ENCODE measurements around the gene TRAPPC6A. TPM values are rescaled to one million over a fixed set of nuclear protein-coding genes. Genes with fewer than 3 reads are reported as not detected.

Gene TRAPPC6A, protein sequence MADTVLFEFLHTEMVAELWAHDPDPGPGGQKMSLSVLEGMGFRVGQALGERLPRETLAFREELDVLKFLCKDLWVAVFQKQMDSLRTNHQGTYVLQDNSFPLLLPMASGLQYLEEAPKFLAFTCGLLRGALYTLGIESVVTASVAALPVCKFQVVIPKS
- polyA plus RNA-seq (ENCODE audit: insufficient read length) = 24.5 TPM
- long read RNA-seq, donor 1, transcript TRAPPC6A-201 (6 exons, 805 nt) = major isoform, 15 of 47 reads
- long read RNA-seq, donor 1, transcript TRAPPC6A-202 (6 exons, 758 nt) = minor isoform, 11 of 47 reads
- long read RNA-seq, donor 1, transcript TRAPPC6A-204 (5 exons, 695 nt) = minor isoform, 5 of 47 reads
- long read RNA-seq, donor 1, partial matches to known transcripts = 11 of 47 reads
- long read RNA-seq, donor 1, other reads (novel, unspliced or antisense) = 0 of 47 reads
- long read RNA-seq, donor 2, transcript TRAPPC6A-201 (6 exons, 805 nt) = minor isoform, 9 of 40 reads
- long read RNA-seq, donor 2, transcript TRAPPC6A-202 (6 exons, 758 nt) = major isoform, 21 of 40 reads
- long read RNA-seq, donor 2, transcript TRAPPC6A-204 (5 exons, 695 nt) = minor isoform, 6 of 40 reads
- long read RNA-seq, donor 2, partial matches to known transcripts = 0 of 40 reads
- long read RNA-seq, donor 2, other reads (novel, unspliced or antisense) = 0 of 40 reads
- long read RNA-seq, donor 3, transcript TRAPPC6A-201 (6 exons, 805 nt) = minor isoform, 9 of 28 reads
- long read RNA-seq, donor 3, transcript TRAPPC6A-202 (6 exons, 758 nt) = major isoform, 13 of 28 reads
- long read RNA-seq, donor 3, partial matches to known transcripts = 0 of 28 reads
- long read RNA-seq, donor 3, other reads (novel, unspliced or antisense) = 0 of 28 reads
- long read RNA-seq, donor 4, partial matches to known transcripts = 0 of 3 reads
- long read RNA-seq, donor 4, other reads (novel, unspliced or antisense) = 0 of 3 reads
- long read RNA-seq, donor 5, transcript TRAPPC6A-201 (6 exons, 805 nt) = minor isoform, 28 of 74 reads
- long read RNA-seq, donor 5, transcript TRAPPC6A-202 (6 exons, 758 nt) = major isoform, 31 of 74 reads
- long read RNA-seq, donor 5, transcript TRAPPC6A-204 (5 exons, 695 nt) = minor isoform, 10 of 74 reads
- long read RNA-seq, donor 5, transcript TRAPPC6A-205 (5 exons, 514 nt) = minor isoform, 5 of 74 reads
- long read RNA-seq, donor 5, partial matches to known transcripts = 0 of 74 reads
- long read RNA-seq, donor 5, other reads (novel, unspliced or antisense) = 0 of 74 reads
- long read RNA-seq, donor 6, transcript TRAPPC6A-205 (5 exons, 514 nt) = minor isoform, 6 of 37 reads
- long read RNA-seq, donor 6, transcript TRAPPC6A-204 (5 exons, 695 nt) = minor isoform, 5 of 37 reads
- long read RNA-seq, donor 6, transcript TRAPPC6A-202 (6 exons, 758 nt) = major isoform, 13 of 37 reads
- long read RNA-seq, donor 6, transcript TRAPPC6A-201 (6 exons, 805 nt) = major isoform, 13 of 37 reads
- long read RNA-seq, donor 6, partial matches to known transcripts = 0 of 37 reads
- long read RNA-seq, donor 6, other reads (novel, unspliced or antisense) = 0 of 37 reads
- long read RNA-seq, donor 7, transcript TRAPPC6A-202 (6 exons, 758 nt) = major isoform, 29 of 71 reads
- long read RNA-seq, donor 7, transcript TRAPPC6A-201 (6 exons, 805 nt) = minor isoform, 19 of 71 reads
- long read RNA-seq, donor 7, transcript TRAPPC6A-204 (5 exons, 695 nt) = minor isoform, 13 of 71 reads
- long read RNA-seq, donor 7, transcript TRAPPC6A-205 (5 exons, 514 nt) = minor isoform, 9 of 71 reads
- long read RNA-seq, donor 7, partial matches to known transcripts = 0 of 71 reads
- long read RNA-seq, donor 7, other reads (novel, unspliced or antisense) = 0 of 71 reads
- long read RNA-seq, donor 8, transcript TRAPPC6A-201 (6 exons, 805 nt) = minor isoform, 5 of 20 reads
- long read RNA-seq, donor 8, transcript TRAPPC6A-202 (6 exons, 758 nt) = major isoform, 11 of 20 reads
- long read RNA-seq, donor 8, partial matches to known transcripts = 0 of 20 reads
- long read RNA-seq, donor 8, other reads (novel, unspliced or antisense) = 0 of 20 reads

DNA sequence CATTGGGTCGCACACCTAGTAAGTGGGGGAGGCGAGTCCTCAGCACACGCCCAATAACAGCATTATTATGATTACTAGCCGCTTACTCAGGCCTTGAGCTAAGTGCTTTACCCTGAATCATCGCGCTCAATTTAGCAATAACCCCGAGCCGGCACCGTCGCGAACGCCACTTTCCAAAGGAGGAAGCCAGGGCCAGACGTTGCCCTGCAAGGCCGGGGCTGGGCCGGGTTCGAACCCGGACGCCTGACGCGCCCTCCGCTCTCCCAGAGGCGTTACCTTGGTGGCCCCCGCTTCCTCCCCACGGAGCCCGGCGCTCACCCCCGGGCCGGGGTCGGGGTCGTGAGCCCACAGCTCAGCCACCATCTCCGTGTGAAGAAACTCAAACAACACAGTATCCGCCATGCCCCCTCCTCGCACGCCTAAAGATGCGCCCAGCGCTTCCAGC lies at the start of gene TRAPPC6A:
TSS of gene TRAPPC6A (minus strand) at position 421 of the 445 bp plus-strand sequence. CDS start at position 402, 19 bp downstream.
- no peak for DNase-seq

DNA sequence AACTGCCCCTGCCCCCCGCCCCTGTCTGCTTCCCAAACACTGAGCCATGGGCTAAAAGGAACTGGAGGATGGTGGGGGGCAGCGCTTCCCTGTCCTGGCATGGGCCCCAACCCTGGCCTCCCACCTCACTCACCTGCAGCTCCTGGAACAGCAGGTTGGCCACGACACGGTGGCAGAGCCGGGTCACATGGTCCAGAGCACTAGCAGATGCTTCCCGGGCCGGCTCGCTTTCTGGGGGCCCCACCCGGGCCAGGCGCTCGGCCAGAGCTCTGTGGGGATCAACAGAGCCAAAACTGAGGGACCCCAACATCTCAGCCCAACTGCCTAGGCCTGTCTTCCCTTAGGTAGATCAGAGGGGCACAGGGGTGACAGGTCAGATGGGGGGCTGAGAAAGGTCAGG lies 46.6 kb upstream of the TRAPPC6A start:
- no peak for DNase-seq

DNA sequence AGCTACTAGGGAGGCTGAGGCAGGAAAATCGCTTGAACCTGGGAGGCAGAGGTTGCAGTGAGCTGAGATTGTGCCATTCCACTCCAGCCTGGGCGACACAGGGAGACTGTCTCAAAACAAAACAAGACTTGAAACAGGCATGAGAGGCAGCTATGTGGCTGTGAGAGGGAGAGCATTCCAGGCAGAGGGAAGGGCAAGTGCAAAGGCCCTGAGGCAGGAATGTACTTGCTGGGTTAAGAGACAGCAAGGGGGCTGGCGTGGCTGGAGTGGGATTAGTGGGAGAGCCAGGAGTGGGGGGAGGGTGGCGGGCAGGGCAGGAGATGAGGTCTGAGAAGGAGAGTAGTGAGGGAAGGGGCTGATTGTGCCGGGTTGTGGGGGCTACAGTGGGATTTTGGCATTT lies 45.8 kb upstream of the TRAPPC6A start:
- no peak for DNase-seq

DNA sequence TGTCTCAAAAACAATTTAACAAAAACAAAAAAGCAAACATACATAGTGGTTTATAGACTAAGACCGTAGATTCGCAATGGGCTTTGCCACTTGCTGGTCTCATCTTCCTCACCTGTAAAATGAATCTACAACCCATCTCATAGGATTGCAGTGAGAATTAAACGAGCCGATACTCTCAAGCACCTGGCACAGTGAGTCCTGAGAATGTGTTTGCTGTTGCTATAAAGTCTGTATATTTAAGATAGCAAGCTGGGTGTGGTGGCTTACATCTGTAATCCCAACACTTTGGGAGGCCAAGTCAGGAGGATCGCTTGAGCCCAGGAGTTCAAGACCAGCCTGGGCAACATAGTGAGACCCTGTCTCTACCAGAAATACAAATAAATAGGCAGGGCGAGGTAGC lies 44.7 kb upstream of the TRAPPC6A start:
- no peak for DNase-seq

DNA sequence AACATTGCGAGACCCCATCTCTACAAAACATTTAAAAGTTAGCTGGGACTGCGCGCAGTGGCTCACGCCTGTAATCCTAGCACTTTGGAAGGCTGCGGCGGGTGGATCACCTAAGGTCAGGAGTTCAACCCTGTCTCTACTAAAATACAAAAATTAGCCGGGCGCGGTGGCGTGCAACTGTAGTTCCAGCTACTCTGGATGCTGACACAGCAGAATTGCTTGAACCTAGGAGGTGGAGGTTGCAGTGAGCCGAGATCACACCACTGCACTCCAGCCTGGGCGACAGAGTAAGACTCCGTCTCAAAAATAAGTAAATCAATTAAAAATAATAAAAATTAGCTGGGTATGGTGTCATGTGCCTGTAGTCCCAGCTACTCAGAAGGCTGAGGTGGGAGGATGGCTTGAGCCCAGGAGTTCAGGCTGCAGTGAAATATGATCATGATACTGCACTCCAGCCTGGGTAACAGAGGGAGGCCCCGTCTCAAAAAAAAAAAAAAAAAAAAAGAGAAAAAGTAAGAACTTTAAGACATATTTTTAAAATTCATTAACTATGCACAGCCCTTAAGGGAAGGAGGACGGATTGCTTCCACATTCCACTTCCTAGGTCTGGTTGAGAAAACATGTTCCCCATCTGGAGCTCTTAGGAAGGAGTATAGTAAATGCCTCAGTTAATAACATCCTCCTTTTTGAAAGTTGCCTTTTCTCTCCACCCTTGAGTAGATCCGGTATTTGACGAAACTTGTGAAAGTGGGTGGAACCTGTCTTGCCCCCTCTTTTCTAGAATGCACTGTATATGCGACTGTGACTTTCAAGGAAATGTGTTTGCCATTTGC lies 41.1 kb upstream of the TRAPPC6A start:
- no peak for DNase-seq

DNA sequence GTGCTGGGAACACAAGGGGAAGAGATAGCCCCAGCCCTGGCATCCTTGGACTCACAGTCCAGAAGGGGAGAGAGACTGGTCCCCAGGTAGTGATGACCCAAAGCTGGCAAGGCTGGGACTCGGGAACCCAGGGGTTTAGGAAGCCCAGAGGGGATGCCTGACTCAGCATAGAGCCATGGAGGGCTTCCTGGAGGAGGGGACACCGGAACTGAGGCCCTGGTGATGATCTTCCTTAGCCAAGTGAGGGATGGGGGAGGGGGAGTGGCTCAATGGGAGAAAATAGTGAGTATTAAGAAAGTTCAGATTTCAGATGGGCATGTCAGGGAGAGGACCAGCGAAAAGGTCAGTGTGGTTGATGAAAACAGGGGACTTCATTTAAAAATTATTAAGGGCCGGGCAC lies 40.4 kb upstream of the TRAPPC6A start:
- DNase-seq = no peak

DNA sequence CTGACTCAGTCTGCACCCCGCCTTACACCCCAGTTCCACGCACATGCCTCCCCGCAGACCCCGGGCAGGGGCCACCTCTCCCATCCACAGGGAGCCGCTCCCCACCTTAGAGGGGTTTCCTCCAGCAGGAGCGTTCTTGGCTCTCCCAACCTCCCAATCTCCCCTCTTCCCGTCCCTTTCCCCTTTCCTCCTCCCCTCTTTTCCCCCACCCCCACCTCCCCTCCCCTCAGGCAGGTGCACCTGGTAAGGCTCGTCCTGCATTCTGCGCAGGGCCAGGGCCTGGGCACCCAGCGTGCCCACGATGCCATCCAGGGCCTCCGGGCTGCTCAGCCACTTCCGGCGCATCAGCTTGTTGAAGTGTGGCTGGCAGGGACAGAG lies 39.9 kb upstream of the TRAPPC6A start:
- DNase-seq = no peak

DNA sequence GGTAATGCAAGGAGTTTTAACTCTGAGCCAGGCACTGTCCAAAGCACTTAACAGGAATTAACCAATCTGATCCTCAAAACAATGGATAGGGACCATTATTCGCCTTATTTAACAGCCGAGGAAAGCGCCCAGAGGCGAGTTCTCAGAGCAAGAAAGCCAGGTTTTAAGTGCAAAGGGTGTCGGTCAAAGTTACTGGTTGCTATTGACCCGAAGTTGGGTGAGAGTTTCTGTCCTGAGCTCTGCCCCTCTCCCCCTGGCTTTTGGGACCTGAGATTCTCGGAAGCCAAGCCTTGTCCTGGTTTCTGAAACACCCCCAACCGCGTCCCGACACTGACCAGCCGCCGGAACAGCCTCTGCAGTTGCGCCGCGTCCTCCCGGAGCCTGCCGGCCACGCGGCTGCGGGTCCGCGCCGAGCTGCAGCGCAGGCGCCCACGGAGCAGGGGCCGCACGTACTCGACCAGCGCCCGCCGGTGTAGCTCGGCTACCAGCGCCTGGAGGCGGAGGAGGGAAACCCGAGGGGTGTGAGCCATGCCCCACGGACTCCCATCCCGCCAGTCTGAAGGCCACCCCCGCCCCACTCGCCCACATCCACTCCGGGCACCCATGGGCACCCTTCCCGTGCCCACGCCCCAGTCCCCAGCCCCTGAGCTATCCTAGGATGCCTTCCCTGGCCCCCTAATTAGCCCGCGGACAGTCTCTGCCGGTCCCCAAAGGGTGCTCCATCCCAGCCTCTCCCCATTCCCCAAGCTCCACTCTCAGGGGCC lies 39.3 kb upstream of the TRAPPC6A start:
- no peak for DNase-seq

DNA sequence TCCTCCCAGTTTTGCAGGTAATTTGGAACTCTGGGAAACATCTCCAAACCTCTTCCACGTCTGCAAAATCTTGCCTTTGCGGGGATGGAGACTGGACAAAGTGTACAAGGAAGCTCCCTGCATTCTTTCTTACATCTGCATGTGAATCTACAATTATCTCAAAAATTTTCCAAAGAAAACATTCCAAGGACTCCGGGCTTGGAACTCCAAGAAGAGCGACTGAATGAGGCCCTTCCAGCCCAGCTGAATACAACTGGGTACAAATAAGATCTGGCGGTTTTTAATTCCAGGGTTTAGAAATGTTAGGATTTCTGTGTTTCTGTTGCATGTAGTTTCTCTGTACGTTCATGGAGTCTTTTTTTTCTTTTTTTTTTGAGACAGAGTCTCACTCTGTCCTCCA lies 38.6 kb upstream of the TRAPPC6A start:
- DNase-seq = no peak

DNA sequence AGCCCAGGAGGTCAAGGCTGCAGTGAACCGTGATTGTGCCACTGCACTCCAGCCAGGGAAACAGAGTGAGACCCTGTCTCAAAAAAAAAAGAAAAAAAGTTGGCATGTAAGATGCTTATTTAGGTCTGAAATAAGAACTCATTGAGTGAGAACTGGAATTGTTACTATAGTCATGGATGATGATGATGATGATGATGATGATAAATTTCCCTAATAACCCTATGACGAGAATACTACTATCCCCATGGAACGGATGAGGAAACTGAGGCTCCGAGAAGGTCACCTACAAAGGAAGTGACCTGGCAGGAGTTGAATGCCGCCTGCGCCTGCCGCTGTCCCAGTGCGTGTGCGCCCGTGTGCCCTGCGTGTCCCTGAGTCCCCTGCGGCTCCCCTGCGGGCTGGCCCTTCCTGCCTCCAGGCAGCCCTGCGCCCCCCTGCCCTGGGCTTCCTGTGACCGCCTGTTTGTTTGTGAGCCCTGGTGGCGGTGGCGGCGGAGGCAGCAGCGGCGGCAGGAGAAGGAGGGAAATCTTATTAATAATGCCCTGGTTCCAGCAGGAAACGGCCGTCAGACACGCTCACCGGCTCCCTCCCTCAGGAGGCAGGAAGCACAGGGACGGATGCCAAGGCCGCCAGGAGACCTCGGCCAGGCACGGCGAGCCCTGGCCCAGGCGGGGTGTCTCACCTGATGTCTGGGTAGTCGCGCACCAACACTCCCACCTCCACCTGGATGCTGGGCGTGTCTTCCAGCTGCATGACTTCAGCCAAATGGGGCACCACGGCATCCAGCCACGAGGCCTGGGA lies 37.6 kb upstream of the TRAPPC6A start:
- no peak for DNase-seq

DNA sequence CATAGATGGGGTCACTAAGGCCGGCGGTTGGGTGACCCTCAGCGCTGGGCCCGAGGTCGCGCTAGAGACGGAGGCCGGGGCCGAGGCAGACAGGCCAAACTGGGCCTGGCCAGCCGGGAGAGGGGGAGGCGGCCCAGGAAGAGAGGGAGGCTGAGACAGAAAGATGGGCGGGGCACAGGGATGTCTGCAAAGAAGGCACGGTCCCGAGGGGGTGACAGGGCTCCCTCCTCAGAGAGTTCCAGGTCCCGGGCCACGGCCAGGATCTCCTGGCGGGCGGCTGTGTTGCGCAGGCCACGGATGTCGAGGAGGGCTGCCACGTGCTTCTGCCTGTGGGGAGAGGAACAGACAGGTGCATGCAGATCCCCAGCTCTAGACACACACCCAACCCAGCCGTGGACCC lies 35.0 kb upstream of the TRAPPC6A start:
- DNase-seq = no peak

DNA sequence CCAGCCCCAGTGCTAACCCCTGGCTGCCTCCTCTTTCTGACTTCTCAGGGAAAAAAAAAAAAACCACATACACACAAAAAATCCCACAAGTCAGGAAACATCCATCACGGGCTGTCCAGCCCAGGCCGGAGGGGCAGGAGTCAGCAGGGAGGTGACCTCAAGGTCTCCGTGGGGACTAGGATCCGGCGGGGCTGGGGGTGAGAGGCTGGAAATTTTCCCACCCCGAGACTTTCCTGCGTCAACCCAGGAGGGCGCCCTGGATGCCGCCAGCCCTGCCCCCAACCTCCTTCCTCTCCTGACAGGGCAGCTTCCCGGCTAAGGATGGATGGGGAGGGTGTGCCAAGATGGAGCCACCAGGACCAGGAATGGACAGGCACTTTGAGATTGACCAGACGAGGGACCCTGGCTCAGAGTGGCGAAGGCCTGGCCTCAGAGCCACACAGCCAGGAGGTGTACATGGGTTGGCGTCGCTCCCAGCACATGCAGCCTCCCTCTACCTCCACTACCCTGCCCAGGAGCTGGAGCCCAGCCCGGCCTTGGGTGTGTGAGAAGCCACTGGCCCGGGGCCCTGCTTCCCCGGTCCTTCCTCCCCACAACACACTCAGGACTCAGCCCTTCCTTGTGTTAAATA lies 33.8 kb upstream of the TRAPPC6A start:
- no peak for DNase-seq

DNA sequence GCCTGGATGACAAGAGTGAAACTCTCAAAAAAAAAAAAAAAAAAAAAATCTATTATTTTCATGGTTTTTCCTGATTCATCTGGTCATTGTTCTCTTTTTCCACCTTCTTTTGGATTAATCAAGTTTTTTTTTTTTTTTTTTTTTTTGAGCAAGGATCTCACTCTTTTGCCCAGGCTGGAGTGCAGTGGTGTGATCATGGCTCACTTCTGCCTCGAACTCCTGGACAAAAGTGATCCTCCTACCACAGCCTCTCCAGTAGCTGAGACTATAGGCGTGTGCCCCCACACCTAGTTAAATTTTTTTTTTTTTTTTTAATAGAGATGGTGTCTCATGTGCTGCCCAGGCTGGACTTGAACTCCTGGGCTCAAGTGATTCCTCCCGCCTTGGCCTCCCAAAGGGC lies 28.3 kb upstream of the TRAPPC6A start:
- no peak for DNase-seq

DNA sequence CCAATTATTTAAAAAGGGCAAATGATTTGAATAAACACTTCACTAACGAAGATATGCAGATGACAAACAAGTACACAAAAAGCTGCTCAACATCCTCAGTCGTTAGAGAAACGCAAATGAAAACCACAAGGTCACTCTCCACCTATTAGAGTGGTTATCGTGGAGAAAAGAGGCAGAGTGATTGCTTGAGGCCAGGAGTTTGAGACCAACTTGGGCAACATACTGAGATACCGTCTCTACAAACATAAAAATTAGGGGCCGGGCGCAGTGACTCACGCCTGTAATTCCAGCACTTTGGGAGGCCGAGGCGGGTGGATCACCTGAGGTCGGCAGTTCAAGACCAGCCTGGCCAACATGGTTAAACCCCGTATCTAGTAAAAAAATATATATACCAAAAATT lies 27.8 kb upstream of the TRAPPC6A start:
- DNase-seq = no peak

DNA sequence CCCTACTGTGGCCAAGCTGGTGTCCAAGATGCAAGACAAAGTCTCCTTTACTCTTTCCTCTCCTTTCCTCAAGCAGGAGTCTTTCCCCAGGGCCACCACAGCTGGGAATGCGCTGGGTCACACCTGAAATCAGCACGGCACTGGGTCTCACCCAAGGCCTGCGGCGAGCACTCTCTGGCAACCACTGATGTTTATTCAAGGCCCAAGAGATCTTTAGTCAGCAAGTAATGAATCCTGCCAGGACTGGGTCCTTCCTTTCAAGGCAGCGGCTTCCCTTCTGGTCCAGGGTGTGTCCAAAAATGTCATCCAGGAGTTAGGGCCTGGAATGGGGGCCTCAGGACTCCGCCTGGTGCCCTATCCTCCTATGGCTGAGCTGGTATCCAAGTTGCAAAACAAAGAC lies 24.6 kb upstream of the TRAPPC6A start:
- DNase-seq = no peak

DNA sequence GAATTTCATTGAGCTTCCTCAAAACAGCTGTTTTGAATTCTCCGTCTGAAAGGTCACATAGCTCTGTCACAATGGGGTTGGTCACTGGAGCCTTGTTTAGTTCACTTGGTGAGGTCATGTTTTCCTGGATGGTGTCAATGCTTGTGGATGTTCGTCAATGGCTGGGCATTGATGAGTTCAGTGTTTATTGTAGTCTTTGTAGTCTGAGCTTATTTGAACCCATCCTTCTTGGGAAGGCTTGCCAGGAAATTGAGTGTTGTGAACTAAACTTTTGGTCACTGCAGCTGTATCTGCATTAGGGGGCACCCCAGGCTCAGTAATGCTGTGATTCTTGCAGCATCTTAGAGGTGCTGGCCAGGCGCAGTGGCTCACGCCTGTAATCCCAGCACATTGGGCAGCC lies 22.5 kb upstream of the TRAPPC6A start:
- DNase-seq = no peak

DNA sequence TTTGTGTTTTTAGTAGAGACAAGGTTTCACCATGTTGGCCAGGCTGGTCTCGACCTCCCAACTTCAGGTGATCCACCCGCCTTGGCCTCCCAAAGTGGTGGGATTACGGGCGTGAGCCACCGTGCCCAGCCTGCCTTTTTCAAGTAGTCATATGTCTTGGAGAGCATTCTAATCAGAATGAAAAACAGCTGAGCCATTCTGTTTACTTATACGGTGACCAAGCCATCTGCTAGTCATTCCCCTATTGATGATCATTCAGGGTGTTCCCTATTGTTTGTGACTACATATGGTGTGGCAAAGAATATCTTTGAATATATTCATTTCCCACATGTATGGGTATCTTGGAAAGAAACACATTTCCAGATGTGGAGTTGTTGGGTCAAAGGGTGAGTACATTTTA lies 17.7 kb upstream of the TRAPPC6A start:
- no peak for DNase-seq

DNA sequence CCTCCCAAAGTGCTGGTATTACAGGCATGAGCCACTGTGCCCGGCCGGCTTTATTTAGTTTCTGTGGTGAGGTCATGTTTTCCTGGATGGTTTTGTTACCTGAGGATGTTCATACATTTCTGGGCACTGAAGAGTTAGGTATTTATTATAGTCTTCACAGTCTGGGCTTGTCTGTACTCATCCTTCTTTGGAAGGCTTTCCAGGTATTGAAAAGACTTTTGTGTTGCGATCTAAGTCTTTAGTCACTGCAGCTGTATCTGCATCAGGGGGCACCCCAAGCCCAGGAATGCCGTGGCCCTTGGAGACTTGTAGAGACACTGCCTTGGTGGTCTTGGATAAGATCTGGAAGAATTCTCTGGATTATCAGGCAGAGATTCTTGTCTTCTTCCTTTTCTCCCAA lies 13.3 kb upstream of the TRAPPC6A start:
- no peak for DNase-seq

Data from left kidney (tissue), 8 donors.